Right atrium auricular region (tissue), 2 donors: ENCODE measurements around the gene NACA2. TPM values are rescaled to one million over a fixed set of nuclear protein-coding genes. Genes with fewer than 3 reads are reported as not detected.

Experiments
- DNase-seq: peaks from one replicate; pipeline ENCODE4 v3.0.0-alpha.2; 2019; ENCODE audit warnings: low spot score
- H3K27ac ChIP-seq, 2 donors: fragments of 200-600 bp; sonication (generic); 1 replicate in 1 of 2; 2 replicates in 1 of 2; pipeline ENCODE4 v1.5.1; 2016 to 2019
- H3K27me3 ChIP-seq, 2 donors: fragments of 200-600 bp; sonication (generic); one replicate each; pipeline versions ENCODE4 v1.5.1 to v1.6.0; 2017 to 2019
- H3K36me3 ChIP-seq: fragments of 200-600 bp; sonication (generic); one replicate; pipeline ENCODE4 v1.5.1; 2016
- H3K4me1 ChIP-seq, 2 donors: fragments of 200-600 bp; sonication (generic); one replicate each; pipeline versions ENCODE4 v1.5.1 to v1.6.0; 2017 to 2019
- H3K4me3 ChIP-seq, 2 donors: fragments of 200-600 bp; sonication (generic); 1 replicate in 1 of 2; 2 replicates in 1 of 2; pipeline ENCODE4 v1.5.1; 2017 to 2019; ENCODE audit warnings: mild to moderate bottlenecking in 1 of 2, moderate library complexity in 1 of 2
- H3K9me3 ChIP-seq, 2 donors: fragments of 200-600 bp; sonication (generic); one replicate each; pipeline ENCODE4 v1.5.1; 2019
- CTCF ChIP-seq, 2 donors: fragments of 200-600 bp; sonication (generic); IDR thresholded peaks; one replicate each; pipeline ENCODE4 v1.5.1; 2019; ENCODE audit warnings: antibody characterized with exemption in 2 of 2
- total RNA-seq, 2 donors: library from RNA; depleted of rRNA; stranded (reverse); fragments of >200 nt; gene quantifications; one replicate each; pipeline ENCODE4 v1.1.0, GENCODE V29; 2016

Gene NACA2
- total RNA-seq, 2 donors from 2014 or later: not detected

- H3K36me3 ChIP-seq: no peaks in the 10 kb centered on the region
- no peak for TF ChIP-seq CTCF (IDR thresholded peaks at IDR 0.05)
- H3K4me3 ChIP-seq: no peak overlapping the region
- no peaks in the 10 kb centered on the region for H3K27me3 ChIP-seq
- no peaks in the 10 kb centered on the region for H3K9me3 ChIP-seq
- no peaks in the 10 kb centered on the region for H3K4me1 ChIP-seq
- no peak for DNase-seq
- H3K27ac ChIP-seq: no peak overlapping the region
Observed at GRCh38 chr17:61562287-61562686, 28.7 kb downstream of the NACA2 start.

- Histone ChIP-seq H3K9me3 (no peaks in the 10 kb centered on the region), H3K4me1 (no peaks in the 10 kb centered on the region), H3K4me3 (no peak overlapping the region), H3K27me3 (no peaks in the 10 kb centered on the region), H3K27ac (no peak overlapping the region), H3K36me3 (no peaks in the 10 kb centered on the region)
- DNase-seq: no peak
- TF ChIP-seq CTCF (IDR thresholded peaks at IDR 0.05): no peak
Observed at GRCh38 chr17:61561354-61561753, 29.7 kb downstream of the NACA2 start.

- Histone ChIP-seq H3K9me3 (no peaks in the 10 kb centered on the region), H3K36me3 (no peaks in the 10 kb centered on the region), H3K27ac (no peak overlapping the region), H3K27me3 (no peaks in the 10 kb centered on the region), H3K4me3 (no peak overlapping the region), H3K4me1 (no peaks in the 10 kb centered on the region)
- TF ChIP-seq CTCF (IDR thresholded peaks at IDR 0.05): no peak
- DNase-seq: no peak
Observed at GRCh38 chr17:61560071-61560470, 30.9 kb downstream of the NACA2 start.

- no peak for TF ChIP-seq CTCF (IDR thresholded peaks at IDR 0.05)
- Histone ChIP-seq H3K27ac (no peak overlapping the region), H3K4me3 (no peak overlapping the region), H3K36me3 (no peaks in the 10 kb centered on the region), H3K4me1 (no peaks in the 10 kb centered on the region), H3K27me3 (no peaks in the 10 kb centered on the region), H3K9me3 (no peaks in the 10 kb centered on the region)
- no peak for DNase-seq
Observed at GRCh38 chr17:61556224-61557188, 34.5 kb downstream of the NACA2 start.

GRCh38 chr17:61555127-61555566 lies 35.9 kb downstream of the NACA2 start:
- H3K4me3 ChIP-seq: no peak overlapping the region
- no peak for DNase-seq
- H3K9me3 ChIP-seq: no peaks in the 10 kb centered on the region
- no peak for TF ChIP-seq CTCF (IDR thresholded peaks at IDR 0.05)
- no peaks in the 10 kb centered on the region for H3K27me3 ChIP-seq
- no peak overlapping the region for H3K27ac ChIP-seq
- H3K4me1 ChIP-seq: no peaks in the 10 kb centered on the region
- H3K36me3 ChIP-seq: no peaks in the 10 kb centered on the region
